ENCODE measurements around the gene LY6G6D. TPM values are rescaled to one million over a fixed set of nuclear protein-coding genes. Genes with fewer than 3 reads are reported as not detected.

Gene LY6G6D
- total RNA-seq, 1 donor = not detected

DNA sequence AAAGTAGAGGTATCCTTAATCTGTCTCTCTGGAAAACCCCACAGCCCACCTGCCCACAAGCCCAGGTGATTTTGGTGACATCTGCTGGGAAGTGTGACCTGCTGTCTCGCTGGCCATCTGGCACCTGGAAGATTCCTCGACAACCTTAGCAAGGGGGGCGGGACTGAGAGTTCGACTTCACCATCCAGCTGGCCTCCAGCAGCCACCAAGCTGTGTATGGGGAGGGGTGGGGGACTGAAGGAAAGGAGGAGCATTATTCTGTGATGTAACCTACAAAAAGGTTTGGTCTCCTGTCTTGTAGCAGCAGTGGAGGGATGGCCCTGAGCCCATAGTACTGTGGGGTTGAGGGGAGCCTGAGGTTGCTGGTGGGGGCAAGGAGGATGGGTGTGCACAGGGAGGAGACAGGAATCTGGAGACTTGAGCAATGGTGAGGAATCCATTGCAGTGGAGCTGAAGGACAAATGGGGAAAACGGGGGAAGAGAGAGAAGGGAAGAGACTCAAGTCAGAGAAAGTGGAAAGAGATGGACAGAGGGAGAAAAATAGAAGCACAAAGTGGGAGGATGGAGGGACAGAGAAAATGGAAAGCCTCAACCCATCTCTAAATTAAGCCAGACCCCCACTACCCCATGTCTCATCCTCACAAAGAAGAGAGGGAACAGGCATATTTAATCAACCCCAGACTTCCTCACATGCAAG is 4.5 kb upstream of the LY6G6D start:
- no peak overlapping the region for H3K4me3 ChIP-seq (ENCODE audit: low read depth, low read length)
- DNase-seq (ENCODE audit: low read depth) = no peak
- no peak for TF ChIP-seq CTCF (IDR thresholded peaks at IDR 0.05; ENCODE audit: insufficient read depth, low read length)

DNA sequence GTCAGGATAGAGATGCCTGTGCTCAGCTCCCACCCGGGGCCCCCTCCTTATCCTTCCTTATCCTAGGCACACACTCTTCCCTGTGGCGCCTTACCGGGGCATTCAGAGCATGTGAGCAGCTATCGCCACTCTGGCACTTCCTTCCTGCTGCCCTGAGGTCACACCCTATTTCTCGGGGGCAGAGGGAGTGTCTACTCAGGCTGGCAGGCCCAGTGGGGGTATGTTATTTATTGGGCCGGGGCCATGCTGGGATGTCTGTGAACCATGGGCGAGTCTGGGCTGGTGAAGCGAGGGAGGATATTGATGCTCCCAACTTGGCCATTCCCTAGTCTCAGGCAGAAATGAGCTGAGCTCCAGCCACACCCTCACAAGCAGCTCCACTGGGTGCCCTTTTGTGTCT is 3.9 kb upstream of the LY6G6D start:
- no peak for DNase-seq (ENCODE audit: low read depth)
- no peak for TF ChIP-seq CTCF (IDR thresholded peaks at IDR 0.05; ENCODE audit: insufficient read depth, low read length)
- no peak overlapping the region for H3K4me3 ChIP-seq (ENCODE audit: low read depth, low read length)

DNA sequence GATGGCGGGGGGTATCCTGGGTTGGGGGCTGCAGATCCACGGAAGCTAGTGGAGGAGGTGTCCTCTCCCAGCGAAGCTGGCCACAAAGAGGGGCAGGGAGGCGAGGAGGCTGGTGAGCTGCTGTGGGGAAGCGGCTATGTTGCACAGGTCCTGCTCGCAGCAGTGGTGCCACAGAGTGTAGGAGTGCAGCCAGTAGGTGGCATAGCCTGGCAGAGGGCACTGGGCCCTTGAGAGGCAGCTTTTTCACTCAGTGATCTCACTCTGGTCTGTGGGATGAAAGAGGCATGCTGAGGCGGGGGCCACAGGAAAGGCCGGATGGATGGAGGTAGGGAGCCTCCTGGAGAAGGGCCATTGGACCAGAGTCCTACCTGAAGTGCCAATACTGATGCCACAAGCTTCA is 2.9 kb upstream of the LY6G6D start:
- no peak overlapping the region for H3K4me3 ChIP-seq (ENCODE audit: low read depth, low read length)
- DNase-seq (ENCODE audit: low read depth) = no peak
- no peak for TF ChIP-seq CTCF (IDR thresholded peaks at IDR 0.05; ENCODE audit: insufficient read depth, low read length)

DNA sequence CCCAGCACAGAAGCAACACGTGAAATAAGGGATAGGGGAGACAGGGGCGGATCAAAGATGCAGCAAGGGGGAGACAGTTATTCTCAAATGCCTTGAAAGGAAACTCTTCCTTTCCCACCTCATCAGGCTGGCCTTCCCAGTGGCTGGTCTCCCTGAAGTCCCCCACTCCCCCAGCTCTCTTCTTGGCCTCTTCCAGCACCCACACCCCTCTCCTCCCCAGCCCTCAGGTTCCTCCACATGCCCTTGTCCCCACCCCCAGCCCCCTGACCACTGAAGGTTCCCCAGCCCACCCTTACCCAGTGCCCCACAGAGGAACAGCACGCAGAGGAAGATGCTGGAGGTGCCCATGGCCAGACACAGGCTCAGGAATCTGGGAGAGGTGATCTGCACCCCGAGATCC is 1.7 kb upstream of the LY6G6D start:
- H3K4me3 ChIP-seq (ENCODE audit: low read depth, low read length) = no peak overlapping the region
- no peak for DNase-seq (ENCODE audit: low read depth)
- no peak for TF ChIP-seq CTCF (IDR thresholded peaks at IDR 0.05; ENCODE audit: insufficient read depth, low read length)

DNA sequence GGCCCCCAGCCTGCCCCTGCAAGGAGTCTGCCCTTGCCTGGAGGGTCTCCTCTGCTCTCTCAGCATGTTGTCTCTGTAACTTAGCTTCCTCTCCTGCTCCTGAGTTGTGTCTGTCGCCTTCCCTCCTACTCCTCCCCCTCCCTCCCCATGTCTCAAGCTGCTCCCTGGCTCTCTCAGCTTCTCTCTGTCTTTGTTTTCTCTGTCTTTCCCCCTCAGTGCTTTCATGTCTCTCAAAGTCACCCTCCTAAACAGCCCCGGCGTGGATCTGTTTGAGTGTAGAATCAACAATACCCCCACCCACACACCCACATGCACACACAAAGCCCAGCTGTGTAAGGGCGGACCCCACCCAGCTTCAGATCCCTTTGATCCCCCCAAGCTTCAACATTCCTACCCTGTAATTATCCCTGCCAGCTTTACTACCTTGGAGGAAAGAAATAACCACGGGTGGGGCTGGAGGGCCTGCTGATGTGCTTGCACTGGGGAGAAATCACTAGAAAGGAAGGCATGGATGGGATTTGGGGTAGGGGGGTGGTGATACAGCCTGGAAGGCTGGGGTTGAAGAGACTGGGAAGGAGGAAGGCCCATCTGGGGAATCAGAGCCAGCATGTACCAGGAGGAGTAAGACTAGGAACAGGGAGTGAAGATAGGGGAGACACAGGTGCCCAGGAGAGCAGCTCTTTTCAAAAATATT is 1.0 kb upstream of the LY6G6D start:
- no peak overlapping the region for H3K4me3 ChIP-seq (ENCODE audit: low read depth, low read length)
- no peak for TF ChIP-seq CTCF (IDR thresholded peaks at IDR 0.05; ENCODE audit: insufficient read depth, low read length)
- DNase-seq (ENCODE audit: low read depth) = no peak

DNA sequence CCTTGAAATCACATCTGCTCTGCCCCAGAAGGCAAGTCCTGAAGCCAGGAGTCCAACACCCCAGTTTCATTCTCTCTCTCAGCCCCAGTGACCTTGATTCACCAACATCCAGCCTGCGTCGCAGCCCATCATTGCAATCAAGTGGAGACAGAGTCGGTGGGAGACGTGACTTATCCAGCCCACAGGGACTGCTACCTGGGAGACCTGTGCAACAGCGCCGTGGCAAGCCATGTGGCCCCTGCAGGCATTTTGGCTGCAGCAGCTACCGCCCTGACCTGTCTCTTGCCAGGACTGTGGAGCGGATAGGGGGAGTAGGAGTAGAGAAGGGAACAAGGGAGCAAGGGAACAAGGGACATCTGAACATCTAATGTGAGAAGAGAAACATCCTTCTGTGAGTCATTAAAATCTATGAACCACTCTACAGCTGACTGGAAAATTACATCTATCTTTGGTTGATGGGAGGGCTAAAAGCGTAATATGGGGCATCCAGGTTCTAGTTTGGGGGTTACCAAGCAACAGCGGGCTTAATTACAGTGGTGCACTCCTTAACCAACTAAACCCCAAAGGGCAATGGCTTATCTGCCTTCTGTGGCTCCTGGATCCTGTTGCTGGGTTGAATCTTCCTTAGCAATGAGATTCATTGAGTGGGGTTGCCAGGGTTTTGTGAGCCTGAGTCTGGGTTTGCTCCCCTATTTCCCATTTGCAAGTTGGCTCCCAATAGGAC is 2.5 kb downstream of the LY6G6D start:
- no peak for DNase-seq (ENCODE audit: low read depth)
- H3K4me3 ChIP-seq (ENCODE audit: low read depth, low read length) = no peak overlapping the region
- TF ChIP-seq CTCF (IDR thresholded peaks at IDR 0.05; ENCODE audit: insufficient read depth, low read length) = no peak

Data from fibroblast of the aortic adventitia (primary cell).